K562 (cell line): Measurements from ENCODE around the gene BCL2L15.

ENCODE experiments used
- BDP1 ChIP-seq: IDR thresholded peaks from 3 replicates; pipeline ENCODE4 v1.6.1; 2011; ENCODE audit not compliant: insufficient read length, insufficient read depth
- ELK1 ChIP-seq: sonication (generic); formaldehyde crosslinking; IDR thresholded peaks from 2 replicates; pipeline ENCODE4 v1.8.1; 2022; ENCODE audit warnings: missing genetic modification reagents
- EP300 ChIP-seq: IDR thresholded peaks from 2 replicates; pipeline ENCODE4 v1.6.1; 2012; ENCODE audit warnings: low read length, improper control_type of control experiment
- ESRRA ChIP-seq: fragments of 450-650 bp; IDR thresholded peaks from 2 replicates; pipeline ENCODE4 v1.6.1; 2014; ENCODE audit warnings: low read depth, mild to moderate bottlenecking, moderate library complexity, borderline replicate concordance
- MEIS2 ChIP-seq: fragments of 450-650 bp; IDR thresholded peaks from 2 replicates; pipeline ENCODE4 v1.6.1; 2014; ENCODE audit warnings: mild to moderate bottlenecking; ENCODE audit not compliant: partially characterized antibody
- TAF1 ChIP-seq: IDR thresholded peaks from 2 replicates; pipeline ENCODE4 v1.6.1; 2011; ENCODE audit warnings: mild to moderate bottlenecking, low read length, moderate library complexity; ENCODE audit not compliant: insufficient read depth, control insufficient read depth, severe bottlenecking; ENCODE audit errors: extremely low read depth
- ZNF121 ChIP-seq: sonication (generic); formaldehyde crosslinking; conservative IDR thresholded peaks from 2 replicates; pipeline ENCODE4 v1.8.0; 2022; ENCODE audit warnings: missing genetic modification reagents
- ZNF408 ChIP-seq: fragments of 250-450 bp; sonication (Bioruptor Pico); IDR thresholded peaks from 2 replicates; pipeline ENCODE4 v1.4.0; 2020; ENCODE audit warnings: low read depth, mild to moderate bottlenecking, moderate library complexity
- ZNF551 ChIP-seq: fragments of 250-450 bp; sonication (Bioruptor Pico); IDR thresholded peaks from 2 replicates; pipeline ENCODE4 v1.5.0; 2021; ENCODE audit warnings: mild to moderate bottlenecking, moderate library complexity
- ZNF830 ChIP-seq: fragments of 250-450 bp; sonication (Bioruptor Pico); IDR thresholded peaks from 2 replicates; pipeline ENCODE4 v1.5.0; 2021; ENCODE audit warnings: mild to moderate bottlenecking
- TF ChIP-seq, protein P1 (sequence below): sonication (generic); formaldehyde crosslinking; IDR thresholded peaks from 2 replicates; pipeline ENCODE4 v1.8.1; 2023; ENCODE audit warnings: mild to moderate bottlenecking, missing genetic modification reagents
- TF ChIP-seq, protein P2 (sequence below): sonication (generic); formaldehyde crosslinking; IDR thresholded peaks from 2 replicates; pipeline ENCODE4 v1.8.0; 2022; ENCODE audit warnings: mild to moderate bottlenecking, missing genetic modification reagents, borderline replicate concordance

DNA sequence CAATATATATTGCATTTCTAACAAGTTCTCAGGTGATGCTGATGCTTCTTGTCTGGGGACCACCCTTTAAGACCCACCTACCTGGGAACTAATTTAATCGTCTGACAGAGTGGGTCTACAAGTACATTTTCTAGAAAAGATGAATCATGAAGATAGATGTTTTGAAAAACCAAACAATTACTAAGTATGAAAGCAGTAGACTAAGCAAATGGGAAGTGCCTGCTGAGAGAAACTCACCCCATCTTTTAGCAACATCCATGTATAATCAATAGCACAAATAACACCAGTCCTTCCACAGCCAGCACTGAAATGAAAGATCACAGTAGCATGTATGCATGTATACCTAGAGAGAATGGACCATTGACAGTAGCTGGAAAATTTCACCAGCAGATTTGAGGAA lies 33.1 kb downstream of the BCL2L15 start:
- TF ChIP-seq, protein P1, sequence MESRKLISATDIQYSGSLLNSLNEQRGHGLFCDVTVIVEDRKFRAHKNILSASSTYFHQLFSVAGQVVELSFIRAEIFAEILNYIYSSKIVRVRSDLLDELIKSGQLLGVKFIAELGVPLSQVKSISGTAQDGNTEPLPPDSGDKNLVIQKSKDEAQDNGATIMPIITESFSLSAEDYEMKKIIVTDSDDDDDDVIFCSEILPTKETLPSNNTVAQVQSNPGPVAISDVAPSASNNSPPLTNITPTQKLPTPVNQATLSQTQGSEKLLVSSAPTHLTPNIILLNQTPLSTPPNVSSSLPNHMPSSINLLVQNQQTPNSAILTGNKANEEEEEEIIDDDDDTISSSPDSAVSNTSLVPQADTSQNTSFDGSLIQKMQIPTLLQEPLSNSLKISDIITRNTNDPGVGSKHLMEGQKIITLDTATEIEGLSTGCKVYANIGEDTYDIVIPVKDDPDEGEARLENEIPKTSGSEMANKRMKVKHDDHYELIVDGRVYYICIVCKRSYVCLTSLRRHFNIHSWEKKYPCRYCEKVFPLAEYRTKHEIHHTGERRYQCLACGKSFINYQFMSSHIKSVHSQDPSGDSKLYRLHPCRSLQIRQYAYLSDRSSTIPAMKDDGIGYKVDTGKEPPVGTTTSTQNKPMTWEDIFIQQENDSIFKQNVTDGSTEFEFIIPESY (CRISPR knock-in tag) = no peak
- no peak for TF ChIP-seq ESRRA
- TF ChIP-seq MEIS2 = no peak
- no peak for TF ChIP-seq ZNF551 (CRISPR knock-in tag)
- TF ChIP-seq, protein P2, sequence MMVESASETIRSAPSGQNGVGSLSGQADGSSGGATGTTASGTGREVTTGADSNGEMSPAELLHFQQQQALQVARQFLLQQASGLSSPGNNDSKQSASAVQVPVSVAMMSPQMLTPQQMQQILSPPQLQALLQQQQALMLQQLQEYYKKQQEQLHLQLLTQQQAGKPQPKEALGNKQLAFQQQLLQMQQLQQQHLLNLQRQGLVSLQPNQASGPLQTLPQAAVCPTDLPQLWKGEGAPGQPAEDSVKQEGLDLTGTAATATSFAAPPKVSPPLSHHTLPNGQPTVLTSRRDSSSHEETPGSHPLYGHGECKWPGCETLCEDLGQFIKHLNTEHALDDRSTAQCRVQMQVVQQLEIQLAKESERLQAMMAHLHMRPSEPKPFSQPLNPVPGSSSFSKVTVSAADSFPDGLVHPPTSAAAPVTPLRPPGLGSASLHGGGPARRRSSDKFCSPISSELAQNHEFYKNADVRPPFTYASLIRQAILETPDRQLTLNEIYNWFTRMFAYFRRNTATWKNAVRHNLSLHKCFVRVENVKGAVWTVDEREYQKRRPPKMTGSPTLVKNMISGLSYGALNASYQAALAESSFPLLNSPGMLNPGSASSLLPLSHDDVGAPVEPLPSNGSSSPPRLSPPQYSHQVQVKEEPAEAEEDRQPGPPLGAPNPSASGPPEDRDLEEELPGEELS (CRISPR knock-in tag) = no peak
- no peak for TF ChIP-seq TAF1
- TF ChIP-seq ZNF408 = no peak
- TF ChIP-seq ELK1 (CRISPR knock-in tag) = no peak
- no peak for TF ChIP-seq BDP1
- no peak for TF ChIP-seq ZNF830 (CRISPR knock-in tag)
- TF ChIP-seq ZNF121 = no peak
- no peak for TF ChIP-seq EP300
